GM20000 (cell line): Measurements from ENCODE around the gene TTL.
"Not testable (repeated sequence)": the region's sequence is repeated elsewhere in the genome, so short reads cannot be mapped to it uniquely, and the experiment has no call there.

Experiments
- DNase-seq: peaks from one replicate; pipeline ENCODE4 v3.0.0; 2012; ENCODE audit warnings: low spot score
- CTCF ChIP-seq: IDR thresholded peaks from 2 replicates; pipeline ENCODE4 v1.5.1; 2012; ENCODE audit warnings: mild to moderate bottlenecking, control low read depth; ENCODE audit errors: extremely low read depth, missing control alignments

Gene TTL

GRCh38 chr2:112548980-112549379 lies 67.0 kb downstream of the TTL start:
- no peak for TF ChIP-seq CTCF
- no peak for DNase-seq

- TF ChIP-seq CTCF = no peak
- no peak for DNase-seq
Observed at GRCh38 chr2:112566104-112566503, 84.1 kb downstream of the TTL start.

GRCh38 chr2:112566508-112566907 lies 84.6 kb downstream of the TTL start:
- DNase-seq = not testable (repeated sequence)

GRCh38 chr2:112572005-112572404 lies 90.0 kb downstream of the TTL start:
- no peak for DNase-seq
- no peak for TF ChIP-seq CTCF

GRCh38 chr2:112577756-112578155 lies 95.8 kb downstream of the TTL start:
- no peak for DNase-seq
- no peak for TF ChIP-seq CTCF

GRCh38 chr2:112579241-112579640 lies 97.3 kb downstream of the TTL start:
- DNase-seq = no peak
- no peak for TF ChIP-seq CTCF

GRCh38 chr2:112580084-112580483 lies 98.1 kb downstream of the TTL start:
- no peak for TF ChIP-seq CTCF

GRCh38 chr2:112582314-112582746 lies 100.4 kb downstream of the TTL start:
- DNase-seq = peak; percentile 30
- TF ChIP-seq CTCF = peak; percentile 17

More at GRCh38 chr2:112580084-112580483, 98.1 kb downstream of the TTL start:
- DNase-seq = no peak
